Measurements from ENCODE around the gene ALDH1L1.

Gene ALDH1L1

DNA sequence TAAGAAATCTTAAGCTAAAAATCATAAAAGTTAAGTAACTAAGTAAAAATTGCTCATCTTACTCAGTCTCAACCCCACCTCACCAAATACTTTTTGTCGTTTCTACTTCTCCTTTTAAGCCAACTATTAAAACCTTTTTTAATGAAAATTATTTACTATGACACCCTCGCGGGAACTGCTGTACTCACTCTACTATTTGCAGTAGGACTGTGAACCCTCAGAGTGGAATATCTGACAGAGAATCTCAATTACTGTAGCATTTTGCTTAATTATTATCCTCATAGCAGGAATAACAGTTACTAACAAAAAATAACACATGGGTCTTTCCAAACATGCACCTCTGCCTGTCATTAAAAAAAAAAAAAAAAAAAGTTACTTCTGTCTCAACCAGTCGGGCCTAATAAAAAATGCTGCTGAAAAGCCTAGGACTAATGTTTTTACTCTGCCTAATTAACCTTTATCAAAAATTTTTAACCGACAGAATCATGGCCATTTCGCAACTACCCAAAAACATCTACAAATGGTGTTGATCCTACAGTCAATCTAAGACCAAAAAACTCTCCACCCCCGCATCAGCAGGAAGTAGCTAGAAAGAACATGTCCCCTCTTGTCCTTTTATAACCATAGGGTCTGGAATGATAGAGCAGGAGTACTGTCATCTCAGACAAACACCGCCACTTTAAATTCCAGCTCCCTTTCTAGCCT lies 10.2 kb downstream of the ALDH1L1 start:
- Mint-ChIP-seq H3K27me3 (peaks cover 35% of the 10 kb centered on the region), H3K9me3 (no peaks in the 10 kb centered on the region), H3K27ac (no peak overlapping the region), H3K36me3 (ENCODE audit: low read depth) (no peaks in the 10 kb centered on the region), H3K4me1 (no peaks in the 10 kb centered on the region), H3K4me3 (no peak overlapping the region)
- ATAC-seq = no peak
- DNase-seq = no peak

GRCh38 chr3:126167566-126167965 lies 12.8 kb downstream of the ALDH1L1 start:
- H3K4me3 Mint-ChIP-seq = no peak overlapping the region
- peaks cover 28% of the 10 kb centered on the region for H3K27me3 Mint-ChIP-seq

GRCh38 chr3:126166009-126166408 lies 14.4 kb downstream of the ALDH1L1 start:
- H3K4me3 Mint-ChIP-seq = no peak overlapping the region
- no peaks in the 10 kb centered on the region for H3K4me1 Mint-ChIP-seq
- H3K9me3 Mint-ChIP-seq = no peaks in the 10 kb centered on the region
- no peak for DNase-seq
- no peaks in the 10 kb centered on the region for H3K36me3 Mint-ChIP-seq (ENCODE audit: low read depth)
- H3K27ac Mint-ChIP-seq = no peak overlapping the region
- no peak for ATAC-seq
- peaks cover 20% of the 10 kb centered on the region for H3K27me3 Mint-ChIP-seq

More at GRCh38 chr3:126167566-126167965, 12.8 kb downstream of the ALDH1L1 start:
- H3K36me3 Mint-ChIP-seq (ENCODE audit: low read depth) = no peaks in the 10 kb centered on the region
- DNase-seq = no peak
- H3K27ac Mint-ChIP-seq = no peak overlapping the region
- no peaks in the 10 kb centered on the region for H3K4me1 Mint-ChIP-seq
- ATAC-seq = no peak
- H3K9me3 Mint-ChIP-seq = no peaks in the 10 kb centered on the region

GRCh38 chr3:126161309-126161708 lies 19.1 kb downstream of the ALDH1L1 start:
- no peaks in the 10 kb centered on the region for H3K4me1 Mint-ChIP-seq
- no peaks in the 10 kb centered on the region for H3K36me3 Mint-ChIP-seq (ENCODE audit: low read depth)
- peaks cover 14% of the 10 kb centered on the region for H3K27me3 Mint-ChIP-seq
- no peaks in the 10 kb centered on the region for H3K9me3 Mint-ChIP-seq
- no peak overlapping the region for H3K4me3 Mint-ChIP-seq
- DNase-seq (no peak), ATAC-seq (no peak)
- no peak overlapping the region for H3K27ac Mint-ChIP-seq

- Mint-ChIP-seq H3K27me3 (peaks cover 8% of the 10 kb centered on the region), H3K4me3 (no peak overlapping the region), H3K4me1 (no peaks in the 10 kb centered on the region), H3K36me3 (ENCODE audit: low read depth) (no peaks in the 10 kb centered on the region), H3K27ac (no peak overlapping the region), H3K9me3 (no peaks in the 10 kb centered on the region)
- ATAC-seq (peak; percentile 40), DNase-seq (no peak)
These were observed 19.9 kb downstream of the ALDH1L1 start for GRCh38 chr3:126160243-126161210.

- ATAC-seq (no peak), DNase-seq (no peak)
- H3K27me3 Mint-ChIP-seq = peaks cover 2% of the 10 kb centered on the region
- no peaks in the 10 kb centered on the region for H3K36me3 Mint-ChIP-seq (ENCODE audit: low read depth)
- H3K9me3 Mint-ChIP-seq = no peaks in the 10 kb centered on the region
- H3K4me1 Mint-ChIP-seq = no peaks in the 10 kb centered on the region
- H3K27ac Mint-ChIP-seq = no peak overlapping the region
- H3K4me3 Mint-ChIP-seq = no peak overlapping the region
These were observed 20.9 kb downstream of the ALDH1L1 start for GRCh38 chr3:126159476-126159875.

DNA sequence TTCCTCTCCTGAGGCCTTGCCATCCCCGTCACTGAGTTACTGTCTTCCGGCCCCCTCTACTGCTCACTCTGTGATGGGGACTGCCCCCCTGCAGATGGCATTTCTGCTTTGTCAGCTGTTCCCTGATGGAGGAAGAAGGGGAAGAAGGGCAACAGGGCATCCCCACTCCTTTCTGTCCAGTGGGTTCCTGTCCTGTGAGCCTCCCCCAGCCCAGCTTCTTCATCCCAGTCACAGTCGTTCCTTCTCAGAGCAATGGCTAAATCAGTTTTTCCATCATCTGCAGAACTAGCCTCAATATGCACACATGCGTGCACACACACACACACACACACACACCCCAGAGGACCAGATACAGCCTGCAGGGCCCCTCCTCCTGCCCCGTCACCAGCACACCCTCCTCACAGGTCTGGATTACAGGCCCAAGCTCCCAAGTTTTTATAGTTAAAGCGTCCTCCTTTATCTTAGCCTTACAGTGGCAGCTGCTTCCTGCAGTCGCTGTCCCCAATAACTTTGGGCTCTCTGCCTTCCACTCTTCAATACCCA lies 21.4 kb downstream of the ALDH1L1 start:
- Mint-ChIP-seq H3K9me3 (no peaks in the 10 kb centered on the region), H3K4me1 (no peaks in the 10 kb centered on the region), H3K27me3 (peaks cover 2% of the 10 kb centered on the region), H3K36me3 (ENCODE audit: low read depth) (no peaks in the 10 kb centered on the region), H3K27ac (no peak overlapping the region), H3K4me3 (no peak overlapping the region)
- DNase-seq = no peak
- no peak for ATAC-seq

- no peak for ATAC-seq
- Mint-ChIP-seq H3K4me3 (no peak overlapping the region), H3K27ac (no peak overlapping the region), H3K27me3 (peaks cover 2% of the 10 kb centered on the region), H3K9me3 (no peaks in the 10 kb centered on the region), H3K36me3 (ENCODE audit: low read depth) (no peaks in the 10 kb centered on the region), H3K4me1 (no peaks in the 10 kb centered on the region)
- DNase-seq = no peak
These were observed 22.1 kb downstream of the ALDH1L1 start for GRCh38 chr3:126158016-126158911.

DNA sequence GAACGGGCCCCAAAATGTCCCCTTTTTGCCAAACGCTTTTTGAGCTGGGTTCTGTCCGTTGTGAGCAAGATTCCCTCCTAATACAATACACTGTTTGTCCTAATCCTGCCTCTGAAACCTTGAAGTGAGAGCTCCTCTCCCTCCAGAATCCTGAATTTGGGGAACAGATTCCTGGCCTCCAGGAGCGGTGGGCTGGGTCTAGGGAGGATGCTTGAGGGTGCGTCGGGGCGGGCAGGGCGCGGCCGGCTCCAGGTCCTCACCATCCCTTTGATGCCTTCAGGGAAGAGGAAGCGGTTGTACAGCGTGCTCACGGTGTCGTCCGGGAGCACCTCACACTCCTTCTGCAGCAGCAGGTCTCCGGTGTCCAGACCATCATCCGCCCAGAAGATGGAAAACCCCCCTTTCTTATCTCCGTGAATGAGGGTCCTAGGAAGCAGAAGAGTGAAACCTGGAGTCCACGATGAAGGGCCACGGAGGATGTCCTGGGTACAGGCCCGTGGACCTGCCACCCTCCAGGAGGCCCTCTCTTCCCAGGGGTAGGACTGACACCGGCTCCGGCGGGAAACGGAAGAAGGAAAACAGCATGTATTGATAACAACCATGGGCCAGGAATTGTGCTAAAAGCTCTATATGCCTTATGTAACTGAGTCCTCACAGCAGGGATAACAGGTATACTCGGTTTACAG lies 23.2 kb downstream of the ALDH1L1 start:
- H3K27ac Mint-ChIP-seq = no peak overlapping the region
- H3K9me3 Mint-ChIP-seq = no peaks in the 10 kb centered on the region
- H3K27me3 Mint-ChIP-seq = no peaks in the 10 kb centered on the region

DNA sequence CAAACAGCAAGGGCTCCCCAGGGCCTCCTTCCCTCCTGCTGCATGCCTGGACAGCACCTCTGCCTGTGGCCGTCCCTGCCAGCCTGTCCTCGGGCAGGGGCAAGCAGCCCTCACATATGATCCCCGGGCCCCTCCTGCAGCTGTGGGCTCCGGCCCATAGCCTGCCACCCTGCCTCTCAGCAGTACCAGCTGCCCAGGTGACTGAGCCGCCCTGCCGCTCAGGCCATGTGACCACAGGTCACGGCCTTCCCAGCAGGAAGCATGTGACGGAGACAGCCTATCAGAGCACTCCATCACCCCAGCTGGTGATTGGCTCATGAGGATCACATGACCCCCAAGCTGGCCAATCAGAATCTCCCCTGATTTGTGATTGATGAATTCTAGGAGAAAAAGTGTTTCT lies 23.9 kb downstream of the ALDH1L1 start:
- Mint-ChIP-seq H3K36me3 (ENCODE audit: low read depth) (no peaks in the 10 kb centered on the region), H3K4me1 (no peaks in the 10 kb centered on the region), H3K4me3 (no peak overlapping the region), H3K9me3 (no peaks in the 10 kb centered on the region), H3K27ac (no peak overlapping the region), H3K27me3 (no peaks in the 10 kb centered on the region)
- ATAC-seq (no peak), DNase-seq (no peak)

More for the DNA sequence above, 23.2 kb downstream of the ALDH1L1 start:
- no peaks in the 10 kb centered on the region for H3K36me3 Mint-ChIP-seq (ENCODE audit: low read depth)
- no peaks in the 10 kb centered on the region for H3K4me1 Mint-ChIP-seq
- no peak for ATAC-seq
- H3K4me3 Mint-ChIP-seq = no peak overlapping the region
- DNase-seq = no peak

DNA sequence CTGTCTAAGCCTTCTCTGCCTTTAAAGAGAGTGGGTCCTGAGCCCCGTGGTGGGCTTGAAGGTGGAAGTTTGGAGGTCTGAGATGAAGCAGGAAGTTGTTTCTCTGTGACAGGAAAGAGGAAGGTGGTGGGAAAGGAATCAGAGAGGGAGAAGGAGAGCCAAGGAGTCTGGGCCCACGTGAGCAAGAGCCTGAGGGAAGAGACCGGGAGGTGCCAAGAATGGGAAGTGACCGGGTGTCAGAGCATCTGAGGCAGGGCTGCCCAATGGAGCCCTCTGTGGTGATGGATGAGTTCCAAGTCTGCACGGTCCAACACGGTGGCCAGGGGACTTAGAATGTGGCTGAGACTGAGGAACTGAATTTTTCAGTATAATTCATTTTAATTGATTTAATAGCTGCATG lies 24.6 kb downstream of the ALDH1L1 start:
- Mint-ChIP-seq H3K9me3 (no peaks in the 10 kb centered on the region), H3K27ac (no peak overlapping the region), H3K4me3 (no peak overlapping the region), H3K36me3 (ENCODE audit: low read depth) (no peaks in the 10 kb centered on the region), H3K27me3 (no peaks in the 10 kb centered on the region), H3K4me1 (no peaks in the 10 kb centered on the region)
- no peak for ATAC-seq
- DNase-seq = no peak

DNA sequence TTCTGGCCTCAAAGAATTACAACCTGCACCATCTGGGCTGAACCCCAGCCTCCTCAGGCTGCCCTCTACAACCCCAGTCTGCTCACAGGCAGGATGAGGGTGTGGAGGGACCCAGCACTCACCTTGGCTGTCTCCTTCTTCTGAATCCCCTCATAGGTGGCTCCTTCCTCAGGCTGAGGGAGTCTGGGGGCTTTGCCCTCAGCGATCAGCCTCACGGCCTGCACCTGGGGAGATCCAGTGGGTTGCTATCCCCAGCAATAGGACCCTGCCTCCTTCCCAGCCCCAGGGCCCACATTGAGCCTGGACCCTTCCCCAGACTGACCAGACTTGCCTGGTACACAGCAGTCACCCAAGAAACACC lies 25.1 kb downstream of the ALDH1L1 start:
- H3K27ac Mint-ChIP-seq = no peak overlapping the region
- H3K36me3 Mint-ChIP-seq (ENCODE audit: low read depth) = no peaks in the 10 kb centered on the region
- no peaks in the 10 kb centered on the region for H3K9me3 Mint-ChIP-seq
- no peaks in the 10 kb centered on the region for H3K4me1 Mint-ChIP-seq
- DNase-seq = no peak
- no peak overlapping the region for H3K4me3 Mint-ChIP-seq
- ATAC-seq = no peak
- H3K27me3 Mint-ChIP-seq = no peaks in the 10 kb centered on the region

DNA sequence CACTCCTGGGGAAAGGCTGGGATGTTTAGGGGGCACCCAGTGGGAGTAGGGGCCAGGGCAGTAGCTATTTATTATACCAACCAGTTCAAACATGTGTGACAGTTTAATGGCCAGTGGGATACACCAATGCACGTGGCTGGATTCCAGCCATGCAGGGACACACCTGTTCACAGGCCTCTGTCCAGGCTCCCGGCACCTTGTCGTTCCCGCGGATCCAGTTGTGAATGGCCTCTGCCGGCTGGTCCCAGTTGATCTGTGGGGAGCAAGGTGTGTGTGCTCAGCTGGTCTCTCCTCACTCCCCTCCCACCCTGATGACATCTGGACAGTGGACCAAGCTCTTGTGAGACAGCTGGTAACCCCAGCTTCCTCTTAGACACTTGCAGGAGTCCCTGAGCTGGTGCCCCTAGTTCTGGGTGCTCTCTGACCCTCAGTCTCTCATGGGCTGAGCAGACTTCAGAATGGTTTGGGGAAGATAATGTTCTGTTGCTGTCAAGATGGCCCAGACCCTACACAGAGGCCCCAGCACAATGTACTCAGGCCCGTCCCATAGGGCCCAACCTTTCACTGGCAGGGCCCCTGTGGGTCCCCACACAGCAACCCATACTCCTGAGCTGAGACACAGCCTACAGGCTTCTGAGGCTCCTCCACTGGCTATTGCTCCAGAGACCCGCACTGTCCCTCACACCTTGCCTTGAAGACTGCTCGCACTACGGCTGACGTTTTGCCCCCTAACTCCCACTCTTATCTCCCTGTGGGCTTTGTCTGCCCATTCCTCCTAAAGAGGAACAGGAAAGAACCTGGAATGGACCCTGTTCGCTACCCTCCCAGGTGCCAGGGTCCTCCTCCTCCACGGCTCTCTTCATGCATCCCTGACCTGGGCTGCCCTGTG lies 25.8 kb downstream of the ALDH1L1 start:
- no peaks in the 10 kb centered on the region for H3K36me3 Mint-ChIP-seq (ENCODE audit: low read depth)
- no peak overlapping the region for H3K4me3 Mint-ChIP-seq
- no peak overlapping the region for H3K27ac Mint-ChIP-seq
- ATAC-seq (no peak), DNase-seq (no peak)
- H3K9me3 Mint-ChIP-seq = no peaks in the 10 kb centered on the region
- no peaks in the 10 kb centered on the region for H3K4me1 Mint-ChIP-seq
- no peaks in the 10 kb centered on the region for H3K27me3 Mint-ChIP-seq
